Esophagus squamous epithelium (tissue), 5 donors: ENCODE results near the gene PA2G4. TPM values are rescaled to one million over a fixed set of nuclear protein-coding genes. Genes with fewer than 3 reads are reported as not detected.

Experiments used
- DNase-seq: peaks from one replicate; lab custom pipeline; 2025; lab: John Stamatoyannopoulos, UW
- H3K27ac ChIP-seq, 4 donors: fragments of 200-600 bp; sonication (generic); one replicate each; pipeline ENCODE4 v1.5.1; 2016 to 2019; ENCODE audit warnings: mild to moderate bottlenecking in 1 of 4
- H3K27me3 ChIP-seq, 4 donors: fragments of 200-600 bp; sonication (generic); 1 replicate in 3 of 4; 2 replicates in 1 of 4; pipeline versions ENCODE4 v1.5.1 to v1.6.0; 2017 to 2021; ENCODE audit warnings: antibody characterized with exemption in 1 of 4
- H3K36me3 ChIP-seq, 3 donors: fragments of 200-600 bp; sonication (generic); one replicate each; pipeline ENCODE4 v1.5.1; 2016 to 2019
- H3K4me1 ChIP-seq, 3 donors: fragments of 200-600 bp; sonication (generic); one replicate each; pipeline ENCODE4 v1.5.1; 2017 to 2019
- H3K4me3 ChIP-seq, 4 donors: fragments of 200-600 bp; sonication (generic); 1 replicate in 3 of 4; 2 replicates in 1 of 4; pipeline ENCODE4 v1.5.1; 2016 to 2019; ENCODE audit warnings: mild to moderate bottlenecking in 2 of 4, moderate library complexity in 1 of 4
- H3K9me3 ChIP-seq, 3 donors: fragments of 200-600 bp; sonication (generic); one replicate each; pipeline ENCODE4 v1.5.1; 2016 to 2019
- POLR2A ChIP-seq, 4 donors: fragments of 450-650 bp; IDR thresholded peaks; one replicate each; pipeline ENCODE4 v1.6.1; 2017; ENCODE audit warnings: antibody characterized with exemption in 4 of 4, mild to moderate bottlenecking in 4 of 4, moderate library complexity in 3 of 4
- WGBS, 2 donors: methylation state at CpG; one replicate each; pipeline ENCODE4 v1.1.5; 2018; 5-methylcytosine and 5-hydroxymethylcytosine counted together
- intact Hi-C: fragments of 100-400 bp; cut with DNase I; formaldehyde crosslinking; loops from one replicate; pipeline ENCODE4 v1.15.0; 2022
- total RNA-seq, 4 donors: library from RNA; depleted of rRNA; stranded (reverse); fragments of >200 nt; gene quantifications; one replicate each; pipeline ENCODE4 v1.1.0, GENCODE V29; 2016
- TF ChIP-seq, protein P1 (sequence below), 6 experiments: fragments of 450-650 bp in 4 of 6; fragments of 200-600 bp in 2 of 6; sonication (generic) in 2 of 6; IDR thresholded peaks; one replicate each; pipeline ENCODE4 v1.5.1; 2016 to 2019; ENCODE audit warnings: antibody characterized with exemption in 6 of 6, mild to moderate bottlenecking in 4 of 6, moderate library complexity in 4 of 6
- donor health status: DM: yes; HTN: yes; CAD: no.

PA2G4 gene
- total RNA-seq, 4 donors from 2014 or later: 89.3 to 206 (median 176) TPM

- Histone ChIP-seq H3K27me3 (no peaks in the 10 kb centered on the region), H3K27ac (peak overlapping the region; percentile 92 to 98 (median 94)), H3K36me3 (peaks cover 4 to 25% (median 12%) of the 10 kb centered on the region in 3 donors), H3K4me1 (peaks cover 16 to 45% (median 24%) of the 10 kb centered on the region in 3 donors), H3K9me3 (no peaks in the 10 kb centered on the region), H3K4me3 (peak overlapping the region; percentile 46 to 76 (median 70))
- intact Hi-C loops: no loop called here
- 3 to 9% methylated on average over 13 of the region's 13 CpGs for WGBS, 2 donors
- no peak for TF ChIP-seq POLR2A (IDR thresholded peaks at IDR 0.05)
- TF ChIP-seq, protein P1, sequence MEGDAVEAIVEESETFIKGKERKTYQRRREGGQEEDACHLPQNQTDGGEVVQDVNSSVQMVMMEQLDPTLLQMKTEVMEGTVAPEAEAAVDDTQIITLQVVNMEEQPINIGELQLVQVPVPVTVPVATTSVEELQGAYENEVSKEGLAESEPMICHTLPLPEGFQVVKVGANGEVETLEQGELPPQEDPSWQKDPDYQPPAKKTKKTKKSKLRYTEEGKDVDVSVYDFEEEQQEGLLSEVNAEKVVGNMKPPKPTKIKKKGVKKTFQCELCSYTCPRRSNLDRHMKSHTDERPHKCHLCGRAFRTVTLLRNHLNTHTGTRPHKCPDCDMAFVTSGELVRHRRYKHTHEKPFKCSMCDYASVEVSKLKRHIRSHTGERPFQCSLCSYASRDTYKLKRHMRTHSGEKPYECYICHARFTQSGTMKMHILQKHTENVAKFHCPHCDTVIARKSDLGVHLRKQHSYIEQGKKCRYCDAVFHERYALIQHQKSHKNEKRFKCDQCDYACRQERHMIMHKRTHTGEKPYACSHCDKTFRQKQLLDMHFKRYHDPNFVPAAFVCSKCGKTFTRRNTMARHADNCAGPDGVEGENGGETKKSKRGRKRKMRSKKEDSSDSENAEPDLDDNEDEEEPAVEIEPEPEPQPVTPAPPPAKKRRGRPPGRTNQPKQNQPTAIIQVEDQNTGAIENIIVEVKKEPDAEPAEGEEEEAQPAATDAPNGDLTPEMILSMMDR (IDR thresholded peaks at IDR 0.05): no peak
- DNase-seq: no peak
These were observed 14.5 kb downstream of the PA2G4 start for GRCh38 chr12:56118688-56119357.

DNA sequence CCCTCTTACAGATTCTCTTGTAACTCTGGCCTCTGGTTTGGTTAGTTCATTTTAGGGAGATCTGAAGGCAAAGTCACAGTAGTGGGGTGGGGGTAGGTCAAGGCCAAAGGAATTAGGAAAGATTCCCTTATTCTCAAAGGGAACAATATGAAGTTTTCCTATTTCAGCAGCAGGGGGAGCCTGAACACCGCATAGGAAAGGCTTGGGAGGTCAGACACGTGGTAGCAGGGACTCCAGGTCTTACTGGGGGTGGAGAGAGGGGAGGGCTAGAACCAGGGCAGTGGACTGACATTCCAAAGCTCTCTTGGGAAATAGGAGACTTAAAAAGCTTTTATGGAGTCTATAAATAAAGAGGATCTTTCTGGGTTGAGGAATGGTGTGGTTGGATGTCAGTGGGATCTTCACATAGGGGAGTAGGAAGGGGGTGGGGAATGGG, 15.0 kb downstream of the PA2G4 start:
- no peak for TF ChIP-seq POLR2A (IDR thresholded peaks at IDR 0.05)
- TF ChIP-seq, protein P1 (IDR thresholded peaks at IDR 0.05): peak; percentile 81 to 89 (median 84)
- Histone ChIP-seq H3K27me3 (no peaks in the 10 kb centered on the region), H3K4me1 (peaks cover 16 to 45% (median 24%) of the 10 kb centered on the region in 3 donors), H3K4me3 (peak overlapping the region in 2 of 4 donors; percentile 69 to 70), H3K27ac (peak overlapping the region; percentile 92 to 98 (median 94)), H3K9me3 (no peaks in the 10 kb centered on the region), H3K36me3 (peaks cover 4 to 20% (median 12%) of the 10 kb centered on the region in 3 donors)
- no peak for DNase-seq
- 0 to 5% methylated on average over 2 of the region's 2 CpGs for WGBS, 2 donors
- intact Hi-C loops: no loop called here

- Histone ChIP-seq H3K27ac (peak overlapping the region; percentile 92 to 98 (median 94)), H3K4me3 (no peak overlapping the region), H3K9me3 (no peaks in the 10 kb centered on the region), H3K4me1 (peaks cover 16 to 48% (median 22%) of the 10 kb centered on the region in 3 donors), H3K36me3 (peaks cover 4 to 20% (median 12%) of the 10 kb centered on the region in 3 donors), H3K27me3 (no peaks in the 10 kb centered on the region)
- intact Hi-C loops: no loop called here
- 72 to 76% methylated on average over 15 of the region's 17 CpGs for WGBS, 2 donors
- TF ChIP-seq, protein P1 (IDR thresholded peaks at IDR 0.05): no peak
- TF ChIP-seq POLR2A (IDR thresholded peaks at IDR 0.05): no peak
- DNase-seq: no peak
These were observed 15.9 kb downstream of the PA2G4 start for GRCh38 chr12:56120158-56120846.

DNA sequence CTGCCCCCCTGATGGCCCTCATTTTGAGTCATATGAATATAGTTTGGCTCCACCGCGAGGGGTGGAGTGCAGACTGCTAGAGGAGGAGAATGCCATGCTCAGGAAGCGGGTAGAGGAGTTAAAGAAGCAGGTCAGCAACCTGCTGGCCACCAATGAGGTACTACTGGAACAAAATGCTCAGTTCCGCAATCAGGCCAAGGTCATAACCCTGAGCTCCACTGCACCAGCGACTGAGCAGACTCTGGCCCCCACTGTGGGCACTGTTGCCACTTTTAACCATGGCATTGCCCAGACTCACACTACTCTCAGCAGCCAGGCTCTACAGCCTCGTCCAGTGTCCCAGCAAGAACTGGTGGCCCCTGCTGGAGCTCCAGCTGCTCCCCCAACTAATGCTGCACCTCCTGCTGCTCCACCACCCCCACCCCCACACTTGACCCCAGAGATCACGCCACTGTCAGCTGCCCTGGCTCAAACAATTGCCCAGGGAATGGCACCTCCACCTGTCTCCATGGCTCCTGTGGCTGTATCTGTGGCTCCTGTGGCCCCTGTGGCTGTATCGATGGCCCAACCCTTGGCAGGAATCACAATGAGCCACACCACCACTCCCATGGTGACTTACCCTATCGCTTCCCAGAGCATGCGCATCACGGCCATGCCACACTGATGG, 17.0 kb downstream of the PA2G4 start:
- no peak for DNase-seq
- intact Hi-C loops: no loop called here
- H3K36me3 ChIP-seq: peaks cover 4 to 20% (median 12%) of the 10 kb centered on the region in 3 donors
- H3K27me3 ChIP-seq: no peaks in the 10 kb centered on the region
- no peak overlapping the region for H3K4me3 ChIP-seq
- H3K9me3 ChIP-seq: no peaks in the 10 kb centered on the region
- peaks cover 22 to 54% (median 28%) of the 10 kb centered on the region in 3 donors for H3K4me1 ChIP-seq
- 89 to 97% methylated on average over 4 to 11 of the region's 11 CpGs for WGBS, 2 donors
- TF ChIP-seq, protein P1 (IDR thresholded peaks at IDR 0.05): no peak
- no peak for TF ChIP-seq POLR2A (IDR thresholded peaks at IDR 0.05)
- no peak overlapping the region for H3K27ac ChIP-seq
